ENCODE data around the gene EDDM13.

GRCh38 chr19:56284746-56285145 lies 12.2 kb downstream of the EDDM13 start:
- no peak for TF ChIP-seq CTCF (IDR thresholded peaks at IDR 0.05; ENCODE audit: low read length)
- no peak for TF ChIP-seq EZH2phosphoT487 (IDR thresholded peaks at IDR 0.05; ENCODE audit: low read length)
- TF ChIP-seq EZH2 (optimal IDR thresholded peaks at IDR 0.05; ENCODE audit: low read depth, low read length) = no peak

Data from MM.1S (cell line).